ENCODE measurements around the gene TMEFF2.
"Not testable (repeated sequence)": the region's sequence is repeated elsewhere in the genome, so short reads cannot be mapped to it uniquely, and the experiment has no call there.

The TMEFF2 gene

DNA sequence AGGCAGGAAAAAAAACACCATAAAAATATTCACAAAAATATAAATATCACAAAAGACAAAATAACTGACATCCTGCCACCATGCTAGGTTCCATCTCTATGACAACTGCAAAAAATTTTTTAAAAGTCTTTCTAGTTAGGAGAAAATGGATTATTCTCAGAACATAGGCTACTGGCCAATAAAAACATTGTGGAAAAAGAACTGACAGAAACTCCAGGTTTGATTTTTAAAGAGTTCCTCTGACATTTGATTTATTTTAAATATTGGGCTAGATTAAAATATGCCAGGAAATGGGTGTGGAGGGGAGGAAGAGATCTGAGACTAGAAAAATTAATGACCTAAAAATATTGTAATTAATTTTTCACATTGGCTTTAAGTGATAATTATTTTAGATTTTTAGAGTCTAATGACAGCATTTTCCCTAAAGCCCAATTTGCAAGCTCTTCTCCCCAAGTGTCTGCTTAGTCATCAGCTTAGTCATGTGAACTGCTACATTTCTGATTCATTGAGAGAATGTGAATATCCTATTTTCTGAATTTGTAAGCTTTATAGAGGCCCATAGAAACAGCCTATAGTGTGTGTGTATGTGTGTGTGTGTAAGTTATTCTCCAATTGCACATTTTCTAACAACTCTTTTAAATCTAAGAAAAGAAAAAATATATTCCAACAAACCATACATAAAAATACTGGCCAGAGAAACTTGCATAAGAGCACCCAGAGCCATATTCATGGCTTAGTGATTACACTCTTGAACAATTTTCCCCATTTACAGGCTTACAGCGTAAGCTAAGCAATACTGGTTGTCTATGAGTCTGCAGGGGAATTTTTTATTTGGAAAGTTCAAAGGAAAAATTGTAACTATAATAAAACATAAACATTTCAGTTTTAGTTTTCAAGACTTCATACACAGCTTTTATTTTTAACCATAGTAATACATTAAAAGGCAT lies 48.4 kb downstream of the TMEFF2 start:
- DNase-seq, result no peak
- H3K27ac Mint-ChIP-seq, result no peak overlapping the region
- H3K4me1 Mint-ChIP-seq, result no peaks in the 10 kb centered on the region
- TF ChIP-seq, protein P1, sequence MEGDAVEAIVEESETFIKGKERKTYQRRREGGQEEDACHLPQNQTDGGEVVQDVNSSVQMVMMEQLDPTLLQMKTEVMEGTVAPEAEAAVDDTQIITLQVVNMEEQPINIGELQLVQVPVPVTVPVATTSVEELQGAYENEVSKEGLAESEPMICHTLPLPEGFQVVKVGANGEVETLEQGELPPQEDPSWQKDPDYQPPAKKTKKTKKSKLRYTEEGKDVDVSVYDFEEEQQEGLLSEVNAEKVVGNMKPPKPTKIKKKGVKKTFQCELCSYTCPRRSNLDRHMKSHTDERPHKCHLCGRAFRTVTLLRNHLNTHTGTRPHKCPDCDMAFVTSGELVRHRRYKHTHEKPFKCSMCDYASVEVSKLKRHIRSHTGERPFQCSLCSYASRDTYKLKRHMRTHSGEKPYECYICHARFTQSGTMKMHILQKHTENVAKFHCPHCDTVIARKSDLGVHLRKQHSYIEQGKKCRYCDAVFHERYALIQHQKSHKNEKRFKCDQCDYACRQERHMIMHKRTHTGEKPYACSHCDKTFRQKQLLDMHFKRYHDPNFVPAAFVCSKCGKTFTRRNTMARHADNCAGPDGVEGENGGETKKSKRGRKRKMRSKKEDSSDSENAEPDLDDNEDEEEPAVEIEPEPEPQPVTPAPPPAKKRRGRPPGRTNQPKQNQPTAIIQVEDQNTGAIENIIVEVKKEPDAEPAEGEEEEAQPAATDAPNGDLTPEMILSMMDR (IDR thresholded peaks at IDR 0.05), result no peak
- H3K27me3 Mint-ChIP-seq (ENCODE audit: low read depth, poor library complexity), result no peaks in the 10 kb centered on the region
- H3K4me3 Mint-ChIP-seq, result no peak overlapping the region
- H3K36me3 Mint-ChIP-seq (ENCODE audit: low read depth), result no peaks in the 10 kb centered on the region
- no peaks in the 10 kb centered on the region for H3K9me3 Mint-ChIP-seq

DNA sequence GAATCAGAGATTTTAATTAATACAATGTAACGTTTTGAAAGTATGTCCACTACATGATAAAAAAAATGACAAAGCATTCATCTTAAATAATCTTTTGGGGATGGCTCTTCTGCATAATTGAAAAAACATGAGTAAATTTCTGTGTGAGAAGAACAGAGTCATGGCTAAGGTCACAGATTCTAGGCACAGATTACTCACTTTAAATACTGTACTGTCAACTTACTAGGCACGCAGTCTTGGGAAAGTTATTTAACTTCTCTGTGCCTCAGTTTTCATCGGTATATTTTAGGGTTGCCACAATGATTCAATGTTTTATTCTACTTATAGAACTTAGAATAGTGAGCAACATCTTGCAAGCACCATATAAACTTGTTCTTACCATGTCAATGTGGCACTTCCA lies 49.2 kb downstream of the TMEFF2 start:
- Mint-ChIP-seq H3K27ac (no peak overlapping the region), H3K4me1 (no peaks in the 10 kb centered on the region), H3K36me3 (ENCODE audit: low read depth) (no peaks in the 10 kb centered on the region), H3K9me3 (no peaks in the 10 kb centered on the region), H3K4me3 (no peak overlapping the region), H3K27me3 (ENCODE audit: low read depth, poor library complexity) (no peaks in the 10 kb centered on the region)
- DNase-seq, result no peak
- TF ChIP-seq, protein P1 (IDR thresholded peaks at IDR 0.05), result no peak

DNA sequence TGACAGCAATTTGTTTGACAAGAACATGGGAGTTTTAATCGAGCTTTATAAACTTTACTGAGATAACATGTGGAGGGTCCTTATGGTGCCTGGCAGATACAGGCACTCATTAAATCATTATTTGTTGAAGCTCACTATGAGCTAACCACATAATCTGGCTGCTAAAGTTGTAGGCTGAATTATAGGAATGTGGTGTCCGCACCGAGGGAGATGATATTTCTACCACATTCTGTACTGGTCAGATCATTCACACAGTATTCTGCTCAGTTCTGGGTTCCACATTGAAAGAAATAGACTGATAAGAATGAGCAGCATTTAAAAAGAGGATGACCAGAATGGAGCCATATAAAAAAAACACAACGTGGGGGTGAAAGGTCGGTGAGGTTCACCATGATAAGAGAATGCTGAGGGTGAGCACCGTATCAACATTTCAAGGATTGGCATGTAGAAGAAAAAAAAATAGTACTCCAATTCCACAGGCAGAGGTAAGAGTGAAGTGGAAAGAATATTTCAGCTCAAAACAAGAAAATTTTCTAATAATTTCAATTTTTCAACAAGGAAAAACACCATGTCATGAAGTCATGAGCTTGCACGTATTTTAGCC lies 54.4 kb downstream of the TMEFF2 start:
- H3K4me3 Mint-ChIP-seq, result no peak overlapping the region
- no peaks in the 10 kb centered on the region for H3K9me3 Mint-ChIP-seq
- no peaks in the 10 kb centered on the region for H3K27me3 Mint-ChIP-seq (ENCODE audit: low read depth, poor library complexity)
- no peak for DNase-seq
- H3K36me3 Mint-ChIP-seq (ENCODE audit: low read depth), result no peaks in the 10 kb centered on the region
- H3K27ac Mint-ChIP-seq, result no peak overlapping the region
- TF ChIP-seq, protein P1 (IDR thresholded peaks at IDR 0.05), result no peak
- no peaks in the 10 kb centered on the region for H3K4me1 Mint-ChIP-seq

DNA sequence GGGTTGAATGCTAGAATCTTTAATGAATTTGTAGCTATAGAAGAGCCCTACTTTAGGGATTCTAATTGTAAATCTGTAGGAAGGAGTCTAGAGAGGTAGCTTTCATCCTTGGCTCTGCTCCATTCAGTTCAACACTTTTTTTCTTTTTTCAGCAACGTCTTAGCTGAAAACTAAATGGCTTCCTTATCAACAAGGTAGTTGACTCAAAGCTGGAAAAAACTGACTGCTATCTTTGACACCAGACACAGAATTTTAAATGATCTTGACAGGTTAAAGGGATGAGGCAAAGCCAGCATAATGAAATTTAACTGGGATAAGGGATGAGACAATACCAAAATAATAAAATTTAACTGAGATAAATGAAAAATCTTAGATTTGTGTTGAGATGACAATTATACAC lies 54.9 kb downstream of the TMEFF2 start:
- H3K4me1 Mint-ChIP-seq, result no peaks in the 10 kb centered on the region
- no peak for DNase-seq
- no peaks in the 10 kb centered on the region for H3K27me3 Mint-ChIP-seq (ENCODE audit: low read depth, poor library complexity)
- H3K36me3 Mint-ChIP-seq (ENCODE audit: low read depth), result no peaks in the 10 kb centered on the region
- TF ChIP-seq, protein P1 (IDR thresholded peaks at IDR 0.05), result no peak
- H3K9me3 Mint-ChIP-seq, result no peaks in the 10 kb centered on the region
- no peak overlapping the region for H3K4me3 Mint-ChIP-seq
- no peak overlapping the region for H3K27ac Mint-ChIP-seq

DNA sequence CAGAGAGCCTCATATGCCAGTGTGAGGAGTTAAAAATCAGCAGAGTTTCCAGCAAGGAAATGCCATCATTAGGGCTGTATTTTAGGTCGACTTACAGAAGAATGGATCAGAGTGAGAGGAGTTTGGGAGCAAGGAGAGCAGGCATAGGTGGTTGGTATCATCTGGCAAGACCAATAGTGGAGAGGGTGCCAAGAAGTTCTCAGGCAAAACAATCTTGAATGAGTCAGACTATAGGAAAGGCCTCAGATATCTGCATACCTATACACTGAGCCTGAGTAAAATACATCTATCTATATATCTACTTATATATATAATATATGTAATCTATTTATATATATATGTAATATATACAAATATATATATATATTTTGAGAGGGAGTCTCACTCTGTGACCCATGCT lies 57.3 kb downstream of the TMEFF2 start:
- Mint-ChIP-seq H3K27me3 (ENCODE audit: low read depth, poor library complexity) (no peaks in the 10 kb centered on the region), H3K36me3 (ENCODE audit: low read depth) (no peaks in the 10 kb centered on the region), H3K9me3 (no peaks in the 10 kb centered on the region), H3K4me3 (no peak overlapping the region), H3K27ac (no peak overlapping the region), H3K4me1 (no peaks in the 10 kb centered on the region)
- TF ChIP-seq, protein P1 (IDR thresholded peaks at IDR 0.05), result no peak
- no peak for DNase-seq

DNA sequence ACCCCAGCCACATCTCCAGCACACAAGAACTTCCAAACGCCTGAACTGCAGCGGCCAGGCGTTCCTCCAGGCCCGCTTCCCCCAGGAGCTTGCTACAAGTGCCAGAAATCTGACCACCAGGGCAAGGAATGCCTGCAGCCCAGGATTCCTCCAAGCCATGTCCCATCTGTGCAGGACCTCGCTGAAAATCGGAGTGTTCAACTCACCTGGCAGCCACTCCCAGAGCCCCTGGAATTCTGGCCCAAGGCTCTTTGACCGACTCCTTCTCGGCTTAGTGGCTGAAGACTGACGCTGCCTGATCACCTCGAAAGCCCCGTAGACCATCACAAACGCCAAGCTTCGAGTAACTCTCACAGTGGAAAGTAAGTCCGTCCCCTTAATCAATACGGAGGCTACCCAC lies 62.1 kb downstream of the TMEFF2 start:
- H3K4me3 Mint-ChIP-seq; H3K4me1 Mint-ChIP-seq; H3K27ac Mint-ChIP-seq; DNase-seq; H3K9me3 Mint-ChIP-seq; H3K27me3 Mint-ChIP-seq (ENCODE audit: low read depth, poor library complexity); H3K36me3 Mint-ChIP-seq (ENCODE audit: low read depth): not testable (repeated sequence)

DNA sequence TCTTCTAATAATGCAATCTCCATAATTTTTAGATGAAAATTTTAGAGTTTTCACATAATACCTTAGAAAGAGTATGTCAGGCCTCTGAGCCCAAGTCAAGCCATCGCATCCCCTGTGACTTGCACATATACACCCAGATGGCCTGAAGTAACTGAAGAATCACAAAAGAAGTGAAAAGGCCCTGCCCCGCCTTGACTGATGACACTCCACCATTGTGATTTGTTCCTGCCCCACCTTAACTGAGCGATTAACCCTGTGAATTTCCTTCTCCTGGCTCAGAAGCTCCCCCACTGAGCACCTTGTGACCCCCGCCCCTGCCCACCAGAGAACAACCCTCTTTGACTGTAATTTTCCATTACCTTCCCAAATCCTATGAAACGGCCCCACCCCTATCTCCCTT lies 64.4 kb downstream of the TMEFF2 start:
- H3K4me3 Mint-ChIP-seq, DNase-seq: not testable (repeated sequence)

More for the DNA sequence above, 64.4 kb downstream of the TMEFF2 start:
- H3K27ac Mint-ChIP-seq; H3K9me3 Mint-ChIP-seq; H3K36me3 Mint-ChIP-seq (ENCODE audit: low read depth); H3K27me3 Mint-ChIP-seq (ENCODE audit: low read depth, poor library complexity); H3K4me1 Mint-ChIP-seq: not testable (repeated sequence)

Measured in nephron progenitor cell (in vitro differentiated cells).